Measurements from ENCODE around the gene NOL8.
A peak's percentile ranks its signal among the peaks of the same experiment; 100 is the strongest.

The NOL8 gene

DNA sequence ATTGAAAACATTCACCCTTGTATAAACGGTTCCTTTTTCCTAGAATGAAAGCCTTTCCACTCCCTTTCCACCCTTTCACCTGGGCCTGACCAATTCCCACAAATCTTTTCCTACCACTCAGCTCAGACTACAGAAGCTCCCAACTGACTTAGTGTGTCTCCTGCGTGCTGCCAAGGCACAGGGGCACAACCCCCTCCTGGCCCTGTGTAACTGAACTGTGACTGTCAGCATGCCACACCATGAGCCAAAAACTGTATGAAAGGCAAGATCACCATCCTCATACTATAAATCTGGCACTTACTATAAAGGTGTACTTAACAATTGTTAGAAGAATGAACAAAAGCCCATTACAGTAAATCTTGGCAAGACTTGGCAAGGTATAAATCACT is 11.5 kb downstream of the NOL8 start:
- DNase-seq (ENCODE audit: low read depth, low spot score): no peak
- peak overlapping the region; percentile 78 for H3K27ac ChIP-seq

DNA sequence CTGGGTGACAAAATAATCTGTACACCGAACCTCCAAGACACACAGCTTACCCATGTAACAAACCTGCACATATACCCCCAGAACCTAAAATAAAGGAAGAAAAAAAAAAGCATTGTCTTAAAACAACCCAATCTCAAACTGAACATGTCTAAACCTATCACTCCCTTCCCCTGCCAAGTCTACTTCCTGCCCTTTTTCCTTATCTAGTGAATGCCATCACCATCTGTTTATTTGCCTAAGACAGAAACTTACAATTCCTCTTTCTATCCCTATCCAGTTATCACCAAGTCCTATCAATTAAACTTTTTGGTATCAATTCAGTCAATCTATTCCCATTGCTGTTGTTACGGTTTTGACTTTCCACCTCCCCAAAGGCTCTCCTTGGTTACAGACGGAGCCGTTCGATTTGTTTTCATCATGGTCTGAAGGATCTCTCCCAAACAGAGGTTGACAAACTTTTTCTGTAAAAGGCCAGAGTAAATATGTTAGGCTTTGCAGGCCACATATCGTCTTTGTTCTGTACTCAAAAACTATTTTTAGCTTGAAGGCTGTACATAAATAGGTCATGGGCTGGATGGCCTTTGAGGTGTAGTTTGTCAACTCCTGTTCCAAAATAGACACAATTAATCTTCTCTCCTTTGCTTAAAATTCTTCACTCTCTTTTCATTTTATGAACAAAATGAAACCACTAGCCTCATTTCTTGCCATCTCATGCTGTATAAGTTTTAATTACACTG is 12.1 kb downstream of the NOL8 start:
- peak overlapping the region; percentile 78 for H3K27ac ChIP-seq
- no peak for DNase-seq (ENCODE audit: low read depth, low spot score)

DNA sequence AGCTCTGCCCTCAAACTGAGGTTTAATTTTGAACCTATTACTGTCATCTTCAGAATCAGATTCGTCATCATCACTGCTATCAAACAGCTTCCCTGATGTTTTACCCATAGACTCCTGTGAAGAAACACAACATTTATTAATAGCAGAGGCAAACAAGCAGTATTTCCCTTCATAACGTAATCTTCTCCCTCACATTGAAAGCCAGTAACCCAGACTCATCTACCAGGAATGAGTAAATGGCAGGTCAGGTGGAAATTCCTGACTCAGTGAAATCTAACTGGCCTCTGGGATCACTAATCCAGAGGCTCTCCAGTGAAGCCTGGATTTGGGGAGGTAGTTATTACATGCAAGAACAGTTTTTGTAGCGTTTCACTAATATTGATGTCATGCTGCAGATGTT is 14.6 kb downstream of the NOL8 start:
- no peak for DNase-seq (ENCODE audit: low read depth, low spot score)

DNA sequence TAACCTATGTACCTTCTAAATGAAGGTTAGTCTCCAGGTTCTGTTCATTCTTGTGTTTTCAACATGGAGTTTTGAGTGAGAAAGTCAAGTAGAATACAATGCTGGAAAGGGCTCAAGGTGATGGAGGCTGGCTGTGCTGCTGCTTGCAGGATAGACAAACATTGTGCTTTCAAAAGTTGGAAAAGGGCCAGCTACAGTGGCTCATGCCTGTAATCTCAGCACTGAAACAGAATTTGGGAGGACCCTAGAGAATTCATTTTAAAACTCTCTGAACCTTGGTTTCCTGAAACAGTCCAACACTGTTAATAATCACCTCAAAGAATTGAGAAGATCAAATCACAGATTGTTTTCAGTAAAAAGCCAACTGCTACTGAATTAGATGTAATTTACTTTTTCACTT is 16.3 kb downstream of the NOL8 start:
- no peak for DNase-seq (ENCODE audit: low read depth, low spot score)
- H3K27ac ChIP-seq: peak overlapping the region; percentile 25

More for the DNA sequence above, 14.6 kb downstream of the NOL8 start:
- H3K27ac ChIP-seq: peak overlapping the region; percentile 8

DNA sequence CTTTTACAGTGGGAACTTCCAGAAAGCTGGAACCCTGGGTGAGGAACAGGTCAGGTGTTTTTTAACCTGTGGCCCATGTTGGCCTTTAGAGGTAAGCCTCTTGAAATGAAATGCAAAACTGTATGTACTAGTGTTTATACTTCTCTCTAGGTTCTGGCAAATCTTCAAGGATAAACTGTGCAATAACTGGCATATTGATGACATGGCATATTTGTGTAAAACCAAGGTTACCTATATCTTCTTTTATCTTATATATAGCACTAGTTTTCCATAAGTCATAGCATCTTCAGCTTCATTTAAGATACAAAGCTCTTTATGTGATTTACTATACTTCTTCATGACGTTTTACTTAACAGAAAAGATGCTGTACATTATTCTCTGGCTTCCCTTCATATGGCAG is 24.2 kb downstream of the NOL8 start:
- H3K27ac ChIP-seq: no peak overlapping the region
- DNase-seq (ENCODE audit: low read depth, low spot score): no peak

DNA sequence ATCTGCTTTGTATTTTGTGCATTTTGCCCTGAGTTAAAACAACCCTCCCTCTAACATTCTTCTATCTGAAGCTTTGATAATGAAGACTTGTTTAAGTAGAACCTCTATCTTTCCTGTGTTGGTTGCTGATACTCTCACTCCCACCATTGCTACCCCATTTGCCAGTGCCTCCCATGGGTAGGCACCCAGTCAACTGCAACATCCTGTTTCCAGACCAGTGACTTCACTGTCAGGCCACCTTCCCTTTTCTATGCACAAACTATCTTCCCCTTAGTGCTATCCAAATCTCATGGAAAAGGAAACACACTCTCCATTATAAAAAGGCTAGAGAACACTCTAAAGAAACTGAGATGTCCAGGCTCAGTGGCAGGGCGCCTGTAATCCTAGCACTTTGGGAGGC is 26.0 kb downstream of the NOL8 start:
- no peak for DNase-seq (ENCODE audit: low read depth, low spot score)
- H3K27ac ChIP-seq: peak overlapping the region; percentile 27

DNA sequence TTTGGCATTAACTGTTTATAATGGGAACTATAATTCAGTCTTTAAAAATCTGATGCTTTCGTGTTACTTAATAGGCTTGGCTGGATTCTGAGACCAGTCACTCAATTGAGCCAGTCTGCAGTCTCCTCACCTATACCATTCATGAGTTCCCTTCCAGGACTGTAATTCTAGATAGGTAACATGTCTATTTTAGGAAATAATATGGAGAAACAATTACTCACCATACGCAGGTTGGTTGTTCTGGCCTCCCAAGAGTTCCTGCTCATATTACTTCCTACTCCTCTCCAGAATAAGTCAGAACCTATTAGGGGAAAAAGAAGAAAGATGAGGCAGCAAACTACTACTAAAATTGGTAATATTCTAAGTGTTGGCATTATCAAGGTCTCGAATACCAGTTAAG is 27.1 kb downstream of the NOL8 start:
- DNase-seq (ENCODE audit: low read depth, low spot score): no peak
- peak overlapping the region; percentile 27 for H3K27ac ChIP-seq

DNA sequence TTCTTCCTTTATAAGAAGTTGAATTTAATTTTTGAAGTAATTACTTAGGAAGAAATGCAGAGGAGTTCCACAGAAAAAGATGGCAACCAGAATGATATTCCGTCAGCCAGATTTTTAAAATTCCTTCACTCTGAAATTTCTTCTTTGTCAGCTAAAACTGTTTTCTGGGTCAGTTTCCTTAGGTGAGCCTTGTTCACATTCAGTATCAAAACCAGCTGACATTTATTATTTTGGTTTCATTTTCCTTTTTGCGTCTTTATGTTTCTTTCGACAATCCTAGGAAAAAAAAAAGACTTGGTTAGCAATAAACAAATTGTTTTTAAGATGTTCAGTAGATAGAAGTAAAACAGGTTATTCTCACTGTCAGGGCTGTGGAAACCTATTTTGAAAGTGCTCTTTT is 27.5 kb downstream of the NOL8 start:
- DNase-seq (ENCODE audit: low read depth, low spot score): no peak
- peak overlapping the region; percentile 27 for H3K27ac ChIP-seq

DNA sequence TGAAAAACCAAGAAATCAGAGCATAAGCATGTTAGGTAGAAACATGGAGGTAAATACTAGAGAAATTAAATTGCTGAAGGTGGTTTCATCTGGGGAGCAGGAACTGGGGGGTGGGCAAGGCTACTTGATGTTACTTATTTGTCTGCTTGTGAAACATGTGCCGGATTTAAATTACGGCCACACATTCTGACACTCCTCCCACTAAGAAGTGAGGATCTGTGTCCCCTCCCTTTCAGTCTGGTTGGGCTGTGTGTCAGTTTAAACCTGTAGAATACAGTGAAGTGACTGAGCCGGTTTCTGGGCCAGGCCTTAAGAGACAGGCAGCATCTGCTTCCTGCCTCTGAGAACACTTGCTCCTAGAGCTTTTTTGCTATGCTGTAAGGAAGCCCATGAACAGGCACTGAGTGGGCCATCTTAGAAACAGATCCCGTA is 29.3 kb downstream of the NOL8 start:
- DNase-seq (ENCODE audit: low read depth, low spot score): no peak

DNA sequence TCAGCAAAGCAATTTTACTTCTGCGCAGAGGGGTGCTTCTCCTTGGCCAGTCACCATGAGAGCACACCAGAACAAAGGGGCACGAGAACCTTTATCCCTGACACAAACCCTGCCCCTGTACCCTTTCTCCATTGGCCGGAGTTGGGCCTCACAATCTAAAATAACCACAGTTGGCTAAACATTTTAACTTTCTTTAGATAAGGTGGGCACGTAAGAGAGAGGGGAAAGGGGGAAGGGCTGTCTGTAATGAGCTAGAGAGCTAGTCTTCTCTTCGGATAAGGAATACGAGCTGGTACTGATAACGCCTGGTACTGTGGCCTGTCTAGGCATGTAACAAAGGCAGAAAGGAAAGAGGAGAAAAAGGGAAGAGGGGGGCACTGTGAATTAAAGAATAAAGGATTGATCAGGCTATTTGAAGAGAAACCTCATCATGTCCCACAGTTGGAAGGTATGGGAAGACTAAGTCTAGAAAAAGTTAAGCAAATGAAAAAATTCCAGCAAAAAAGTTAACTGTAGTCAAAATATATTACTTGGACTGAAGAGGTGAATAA is 29.8 kb downstream of the NOL8 start:
- peak overlapping the region; percentile 91 for H3K27ac ChIP-seq
- no peak for DNase-seq (ENCODE audit: low read depth, low spot score)

More for the DNA sequence above, 29.3 kb downstream of the NOL8 start:
- peak overlapping the region; percentile 91 for H3K27ac ChIP-seq

DNA sequence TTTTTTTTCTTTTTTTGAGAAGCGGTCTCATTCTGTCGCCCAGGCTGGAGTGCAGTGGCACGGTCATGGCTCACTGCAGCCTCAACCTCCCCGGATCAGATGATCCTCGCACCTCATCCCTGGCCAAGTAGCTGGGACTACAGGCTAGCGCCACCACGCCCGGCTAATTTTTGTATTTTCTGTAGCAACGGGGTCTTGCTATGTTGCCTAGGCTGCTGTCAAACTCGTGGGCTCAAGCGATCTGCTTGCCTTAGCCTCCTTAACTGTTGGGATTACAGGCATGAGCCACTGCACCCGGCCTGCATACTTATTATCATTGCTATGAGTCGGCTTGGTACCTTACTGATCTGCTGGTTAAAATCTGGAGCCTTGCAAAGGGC is 30.9 kb downstream of the NOL8 start:
- H3K27ac ChIP-seq: peak overlapping the region; percentile 91
- DNase-seq (ENCODE audit: low read depth, low spot score): no peak

DNA sequence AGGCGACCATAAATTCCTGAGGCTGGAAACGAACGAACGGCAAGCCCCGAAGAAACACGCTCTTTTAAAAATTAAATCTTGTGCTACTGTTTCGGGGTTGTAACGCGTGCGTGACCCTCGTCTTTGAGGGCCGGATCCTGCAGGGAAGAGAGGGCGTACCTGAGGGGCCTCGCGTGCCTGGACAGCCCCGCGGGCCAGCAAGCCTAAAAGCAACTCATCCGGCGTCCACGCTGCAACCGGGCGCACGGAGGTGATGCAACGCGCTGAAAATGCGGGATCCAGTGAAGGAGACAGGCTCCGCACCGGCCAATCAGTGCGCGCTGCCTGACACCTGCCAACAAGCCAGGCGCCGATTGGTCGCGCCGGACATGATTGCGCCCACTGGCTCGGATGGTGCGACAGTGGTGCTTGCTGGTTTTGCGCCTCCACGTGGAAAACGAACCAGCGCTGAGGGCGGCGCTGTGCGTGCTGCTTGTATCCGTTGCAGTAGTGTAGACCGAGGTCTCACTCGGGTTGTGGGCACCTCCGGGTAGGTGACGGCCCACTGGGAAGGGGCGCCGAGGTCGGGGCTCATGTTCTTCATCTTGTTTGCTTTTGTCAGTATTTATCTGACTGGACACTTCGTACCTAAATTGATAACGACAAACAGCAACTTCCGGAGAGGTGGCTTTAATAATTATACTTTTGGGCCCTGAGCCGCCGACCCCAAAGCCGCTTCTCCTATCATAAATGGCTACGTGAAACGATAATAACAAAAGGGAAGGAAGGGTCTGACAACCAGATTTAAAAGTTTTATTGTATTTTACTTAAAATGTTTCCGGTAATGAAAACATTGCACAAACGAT is 31.5 kb downstream of the NOL8 start, which contains the start of gene IARS1:
IARS1 (minus strand) TSS at position 246 of the 845 bp plus-strand sequence. CDS start 4,278 bp downstream, outside the sequence.
- peak; percentile 87 for DNase-seq (ENCODE audit: low read depth, low spot score)

DNA sequence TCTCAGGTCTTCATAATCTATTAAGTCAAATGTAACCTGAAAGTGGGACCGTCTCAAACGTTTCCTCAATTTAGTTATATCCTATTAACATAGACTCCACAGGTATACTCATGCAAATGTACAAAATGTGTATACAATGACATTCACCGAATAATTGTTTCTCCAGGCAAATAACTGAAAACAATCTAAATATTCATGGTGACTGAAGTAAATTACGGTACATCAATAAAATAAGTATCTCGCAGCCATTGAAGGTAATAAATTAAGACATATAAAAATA is 32.1 kb downstream of the NOL8 start:
- no peak for DNase-seq (ENCODE audit: low read depth, low spot score)
- peak overlapping the region; percentile 91 for H3K27ac ChIP-seq

More for the DNA sequence above, 31.5 kb downstream of the NOL8 start, which contains the start of gene IARS1:
- peak within 1 kb of the TSS; percentile 91 for H3K27ac ChIP-seq

DNA sequence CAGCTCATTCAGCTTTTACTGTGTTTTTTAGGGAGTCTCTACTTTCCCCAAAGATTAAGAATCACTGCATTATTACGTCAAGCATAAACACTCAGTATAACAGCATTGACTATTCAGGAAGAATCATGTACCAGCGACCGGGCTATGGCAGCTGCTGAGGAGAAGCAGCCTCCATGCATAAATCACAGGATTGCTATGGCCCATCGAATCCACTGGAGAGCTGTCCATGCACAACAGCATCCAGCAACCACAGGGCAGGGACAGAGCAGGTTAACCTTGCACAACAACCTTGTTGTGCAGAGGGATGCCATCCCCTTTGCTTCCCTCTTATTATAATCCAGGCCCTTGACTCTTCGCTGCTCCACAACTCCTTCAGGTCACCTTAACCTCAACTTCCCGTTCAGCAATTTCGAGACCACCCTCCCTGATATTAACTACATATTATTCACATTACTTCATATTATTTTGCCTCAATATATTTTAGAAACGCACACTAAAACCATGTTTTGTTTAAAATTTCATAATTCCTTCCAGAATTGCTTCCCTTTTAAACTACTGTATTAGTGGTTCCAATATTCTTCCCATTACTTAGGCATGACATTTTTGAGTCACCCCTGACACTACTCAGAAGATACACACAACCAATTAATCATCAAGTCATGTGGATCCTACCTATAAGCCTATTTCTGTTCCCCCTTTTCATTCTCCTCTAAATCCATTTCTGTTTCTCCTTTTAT is 32.6 kb downstream of the NOL8 start:
- peak overlapping the region; percentile 91 for H3K27ac ChIP-seq
- no peak for DNase-seq (ENCODE audit: low read depth, low spot score)

DNA sequence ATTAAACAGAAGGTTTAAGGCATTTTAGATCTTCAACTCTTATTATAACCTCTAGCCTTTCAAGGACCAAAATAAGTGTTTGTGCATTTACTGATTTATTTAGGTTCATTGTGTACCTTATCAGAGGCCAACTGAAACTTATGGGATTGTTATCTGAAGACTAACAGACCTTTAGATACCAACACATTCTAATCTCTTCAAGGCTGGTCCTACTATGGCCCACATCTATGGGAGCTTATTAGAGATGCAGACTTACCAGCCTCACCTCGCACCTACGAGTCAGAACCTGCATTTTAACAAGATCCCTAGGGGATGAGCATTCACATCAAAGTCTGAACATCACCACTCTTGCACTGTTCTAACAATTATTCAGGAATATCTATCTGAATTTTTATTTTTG is 33.6 kb downstream of the NOL8 start:
- DNase-seq (ENCODE audit: low read depth, low spot score): no peak
- no peak overlapping the region for H3K27ac ChIP-seq

DNA sequence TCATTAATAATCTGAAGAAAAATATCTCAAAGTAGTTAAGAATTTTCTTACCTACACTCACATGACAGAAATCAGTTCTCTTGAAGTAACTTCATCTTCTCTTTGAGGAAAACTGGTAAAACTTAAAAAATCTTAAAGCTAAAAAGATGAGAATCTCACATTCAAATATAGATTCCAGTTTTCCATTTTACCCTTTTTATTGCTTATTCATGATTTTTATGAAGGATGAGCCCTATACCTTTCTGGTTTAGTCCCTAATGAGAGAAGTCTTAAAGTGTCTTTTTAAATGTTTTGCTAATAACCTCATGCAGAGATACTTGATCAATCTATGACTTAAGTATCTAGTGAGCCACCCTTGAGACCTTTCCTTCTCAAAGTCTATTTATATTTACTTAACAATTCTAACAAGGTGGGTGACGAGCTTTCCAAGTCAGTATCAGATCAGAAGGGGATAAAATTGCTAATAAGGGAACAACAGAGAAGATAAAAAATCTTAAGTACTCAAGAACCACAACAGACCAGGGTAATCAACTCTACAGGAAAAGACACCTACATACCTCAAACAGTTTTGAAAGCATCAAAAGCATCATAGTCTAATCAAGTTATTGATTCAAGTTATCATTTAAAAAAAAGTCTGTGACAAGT is 34.2 kb downstream of the NOL8 start:
- H3K27ac ChIP-seq: no peak overlapping the region
- no peak for DNase-seq (ENCODE audit: low read depth, low spot score)

DNA sequence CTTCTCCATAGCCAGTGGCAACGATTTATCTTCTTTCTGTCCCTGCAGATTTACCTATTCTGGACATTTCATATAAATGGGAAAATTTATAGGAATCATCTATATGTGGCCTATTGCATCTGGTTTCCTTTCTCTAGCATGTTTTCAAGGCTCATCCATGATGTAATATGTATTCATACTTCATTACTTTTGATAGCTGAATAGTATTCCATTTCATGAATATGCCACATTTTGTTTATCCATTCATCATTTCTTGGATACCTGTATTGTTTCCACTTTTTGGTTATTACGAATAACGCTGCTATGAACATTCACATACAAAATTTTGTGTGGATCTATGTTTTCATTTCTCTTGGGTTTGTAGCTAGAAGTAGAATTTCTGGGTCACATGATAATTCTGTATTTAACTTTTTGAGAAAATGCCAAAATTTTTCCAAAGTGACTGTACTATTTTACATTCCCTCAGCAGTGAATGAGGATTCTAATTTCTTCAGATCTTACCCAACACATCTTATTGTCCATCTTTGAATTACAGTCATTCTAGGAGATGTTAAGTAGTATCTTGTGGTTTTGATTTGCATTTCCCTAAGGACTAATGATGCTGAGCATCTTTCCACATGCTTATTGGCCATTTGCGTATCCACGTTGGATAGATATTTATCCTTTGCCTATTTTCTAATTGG is 35.3 kb downstream of the NOL8 start:
- no peak for DNase-seq (ENCODE audit: low read depth, low spot score)
- H3K27ac ChIP-seq: no peak overlapping the region

DNA sequence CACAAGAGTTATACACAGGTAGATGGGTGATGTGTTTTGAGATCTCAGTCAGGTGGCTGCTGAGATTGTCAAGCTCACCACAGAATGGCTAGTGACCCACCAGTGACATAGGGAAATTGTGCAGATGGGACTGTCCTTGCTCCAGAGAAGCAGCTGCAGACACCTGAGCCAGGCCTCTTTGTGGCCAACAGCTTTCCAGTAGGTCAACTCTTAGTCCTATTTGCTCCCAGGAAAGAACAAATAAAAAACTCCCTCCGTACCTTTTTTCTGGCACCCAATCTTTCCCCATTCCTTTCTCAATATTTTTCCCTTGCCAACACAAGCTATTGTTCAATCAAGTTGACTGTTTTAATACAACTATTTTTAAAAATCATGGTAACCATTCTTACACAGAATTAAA is 45.8 kb downstream of the NOL8 start:
- no peak overlapping the region for H3K27ac ChIP-seq
- DNase-seq (ENCODE audit: low read depth, low spot score): no peak

DNA sequence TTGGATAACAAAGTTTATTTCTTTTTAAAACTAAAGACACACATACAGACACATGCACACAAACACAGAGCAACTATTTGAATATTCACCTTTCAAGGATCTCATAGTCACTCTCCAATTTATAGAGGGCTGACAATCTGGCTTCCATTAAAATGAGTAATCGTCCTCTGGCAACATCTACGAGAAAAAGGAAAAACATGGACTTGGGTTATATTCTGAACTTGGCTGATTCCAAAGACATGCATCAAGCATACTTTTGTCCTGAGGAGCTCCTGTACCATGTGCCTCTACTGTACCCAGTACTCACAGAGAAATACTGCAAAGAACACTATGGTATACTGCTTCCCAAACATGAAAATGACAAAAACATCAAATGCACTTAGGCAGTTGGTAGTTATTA is 47.0 kb downstream of the NOL8 start:
- H3K27ac ChIP-seq: no peak overlapping the region
- DNase-seq (ENCODE audit: low read depth, low spot score): no peak
